ENCODE measurements around the gene IFRD2.
"Not testable (repeated sequence)": the region's sequence is repeated elsewhere in the genome, so short reads cannot be mapped to it uniquely, and the experiment has no call there.

Gene IFRD2

GRCh38 chr3:50300681-50301254 is 8.5 kb upstream of the IFRD2 start:
- DNase-seq, result no peak

GRCh38 chr3:50299929-50300680 is 7.9 kb upstream of the IFRD2 start:
- no peak for DNase-seq

GRCh38 chr3:50299638-50299928 is 7.4 kb upstream of the IFRD2 start:
- no peak for DNase-seq

- DNase-seq, result peak; percentile 96
Observed at GRCh38 chr3:50298836-50299637, 6.8 kb upstream of the IFRD2 start, which contains the start of the genes HYAL3 and NAA80. HYAL3 (minus strand) TSS chr3:50299405; CDS start chr3:50295602, 3,803 bp downstream. NAA80 (minus strand) TSS chr3:50299405; CDS start chr3:50297463, 1,942 bp downstream.

- DNase-seq, result no peak
Observed at GRCh38 chr3:50297896-50298725, 5.9 kb upstream of the IFRD2 start.

GRCh38 chr3:50297384-50297775 is 5.2 kb upstream of the IFRD2 start:
- DNase-seq, result no peak

- DNase-seq, result no peak
Observed at GRCh38 chr3:50296721-50297383, 4.6 kb upstream of the IFRD2 start.

- DNase-seq, result no peak
Observed at GRCh38 chr3:50295553-50296431, 3.6 kb upstream of the IFRD2 start.

GRCh38 chr3:50294492-50295403 is 2.5 kb upstream of the IFRD2 start:
- no peak for DNase-seq

GRCh38 chr3:50294089-50294488 is 1.9 kb upstream of the IFRD2 start:
- no peak for DNase-seq

GRCh38 chr3:50293079-50293801 is 1.0 kb upstream of the IFRD2 start:
- no peak for DNase-seq

GRCh38 chr3:50290161-50290641 is 2.0 kb downstream of the IFRD2 start:
- DNase-seq, result no peak

GRCh38 chr3:50289130-50289529 is 3.1 kb downstream of the IFRD2 start:
- DNase-seq, result no peak

GRCh38 chr3:50288387-50289007 is 3.7 kb downstream of the IFRD2 start:
- no peak for DNase-seq

- DNase-seq, result no peak
Observed at GRCh38 chr3:50287262-50287661, 5.0 kb downstream of the IFRD2 start.

GRCh38 chr3:50286322-50287227 is 5.7 kb downstream of the IFRD2 start:
- DNase-seq, result no peak

- not testable (repeated sequence) for DNase-seq
Observed at GRCh38 chr3:50284121-50284520, 8.1 kb downstream of the IFRD2 start.

Measured in NK-92 treated with Interleukin-12 subunit alpha and Interleukin-12 subunit beta, amount 100 ng/mL, for 24 hours (cell line).